Common myeloid progenitor, CD34-positive (primary cell): Measurements from ENCODE around the gene ZNF665.
"Not testable (repeated sequence)": the region's sequence is repeated elsewhere in the genome, so short reads cannot be mapped to it uniquely, and the experiment has no call there.

Source experiments
- CTCF ChIA-PET: fragments of 350-600 bp; sonication (Branson Sonifier 250); formaldehyde crosslinking; loops from one replicate; lab custom pipeline; 2021; ENCODE audit warnings: antibody characterized with exemption; lab: Charles Lee
- POLR2A ChIA-PET: fragments of 350-600 bp; sonication (Branson Sonifier 250); formaldehyde crosslinking; loops from one replicate; lab custom pipeline; 2021; ENCODE audit warnings: antibody characterized with exemption; lab: Charles Lee
- DNase-seq, 3 donors: peaks; one replicate each; pipeline versions ENCODE4 v3.0.0 to v3.0.0-alpha.2; 2013
- H3K27ac ChIP-seq, 2 experiments: 1 replicate in 1 of 2; 2 replicates in 1 of 2; pipeline ENCODE4 v1.7.0; 2013; ENCODE audit warnings: inconsistent platforms in 2 of 2, low read length in 2 of 2, mild to moderate bottlenecking in 2 of 2, low read depth in 1 of 2, moderate library complexity in 1 of 2; ENCODE audit not compliant: severe bottlenecking in 2 of 2, insufficient read depth in 1 of 2, poor library complexity in 1 of 2
- H3K27me3 ChIP-seq, 5 experiments: replicated peaks in 2 of 5; 1 replicate in 3 of 5; 2 replicates in 2 of 5; pipeline versions ENCODE4 v1.6.1 to v1.7.0; 2013; ENCODE audit warnings: low read length in 4 of 5, mild to moderate bottlenecking in 2 of 5, moderate library complexity in 2 of 5, inconsistent platforms in 1 of 5; ENCODE audit not compliant: insufficient read depth in 5 of 5, control insufficient read depth in 4 of 5
- H3K36me3 ChIP-seq, 4 experiments: 1 replicate in 2 of 4; 2 replicates in 2 of 4; pipeline versions ENCODE4 v1.6.1 to v1.7.0; 2013; ENCODE audit warnings: low read length in 3 of 4, control low read depth in 1 of 4, mild to moderate bottlenecking in 1 of 4; ENCODE audit not compliant: control insufficient read depth in 4 of 4, insufficient read depth in 4 of 4
- H3K4me1 ChIP-seq, 4 experiments: 1 replicate in 3 of 4; 2 replicates in 1 of 4; pipeline versions ENCODE4 v1.6.1 to v1.7.1; 2013; ENCODE audit warnings: low read length in 3 of 4, mild to moderate bottlenecking in 3 of 4, control low read depth in 1 of 4, inconsistent platforms in 1 of 4, moderate library complexity in 1 of 4; ENCODE audit not compliant: control insufficient read depth in 4 of 4, insufficient read depth in 4 of 4; ENCODE audit errors: control extremely low read depth in 1 of 4
- H3K4me3 ChIP-seq, 7 experiments: 1 replicate in 4 of 7; 2 replicates in 3 of 7; pipeline versions ENCODE4 v1.5.1 to v1.7.0; 2013; ENCODE audit warnings: mild to moderate bottlenecking in 7 of 7, low read length in 6 of 7, moderate library complexity in 6 of 7, inconsistent platforms in 2 of 7, low read depth in 2 of 7, control low read depth in 1 of 7; ENCODE audit not compliant: insufficient read depth in 4 of 7, control insufficient read depth in 1 of 7; ENCODE audit errors: extremely low read depth in 1 of 7
- H3K9me3 ChIP-seq, 5 experiments: 1 replicate in 4 of 5; 2 replicates in 1 of 5; pipeline versions ENCODE4 v1.6.1 to v1.7.1; 2013; ENCODE audit warnings: low read length in 4 of 5, mild to moderate bottlenecking in 2 of 5, inconsistent platforms in 1 of 5, low read depth in 1 of 5, moderate library complexity in 1 of 5; ENCODE audit not compliant: control insufficient read depth in 4 of 5, insufficient read depth in 2 of 5; ENCODE audit errors: control extremely low read depth in 1 of 5
- WGBS: methylation state at CpG from one replicate; pipeline ENCODE4 v1.1.5; 2013; ENCODE audit not compliant: insufficient coverage; 5-methylcytosine and 5-hydroxymethylcytosine counted together

The ZNF665 gene

GRCh38 chr19:53132141-53132991, 60.8 kb downstream of the ZNF665 start, which contains the start of gene ZNF415:
TSS of gene ZNF415 (minus strand) at chr19:53132910. CDS start at chr19:53122676, 10,234 bp downstream.
- H3K4me1 ChIP-seq = peaks cover 0 to 20% (median 6%) of the 10 kb centered on the region in 4 experiments
- H3K27me3 ChIP-seq = no peaks in the 10 kb centered on the region
- peak within 1 kb of the TSS in 1 of 2 experiments; percentile 32 for H3K27ac ChIP-seq
- CTCF ChIA-PET = no interaction called here
- H3K4me3 ChIP-seq = peak within 1 kb of the TSS; percentile 31 to 89 (median 73)
- POLR2A ChIA-PET = no interaction called here
- peaks cover 0 to 14% (median 9%) of the 10 kb centered on the region in 5 experiments for H3K9me3 ChIP-seq
- peaks cover 0 to 9% (median 0%) of the 10 kb centered on the region in 4 experiments for H3K36me3 ChIP-seq
- WGBS = 0% methylated on average over 44 of the region's 51 CpGs
- DNase-seq = peak; percentile 52 to 74 (median 70)

- ChIA-PET POLR2A (no interaction called here), CTCF (no interaction called here)
- Histone ChIP-seq H3K9me3 (peaks cover 0 to 11% (median 6%) of the 10 kb centered on the region in 5 experiments), H3K36me3 (peaks cover 0 to 9% (median under 1%) of the 10 kb centered on the region in 4 experiments), H3K27ac (peak overlapping the region in 1 of 2 experiments; percentile 32), H3K4me1 (peaks cover 0 to 20% (median 6%) of the 10 kb centered on the region in 4 experiments), H3K27me3 (no peaks in the 10 kb centered on the region), H3K4me3 (peak overlapping the region in 4 of 7 experiments; percentile 64 to 89 (median 76))
- 43% methylated on average over 6 of the region's 6 CpGs for WGBS
- DNase-seq = no peak
Observed at GRCh38 chr19:53131727-53132126, 61.4 kb downstream of the ZNF665 start.

- peaks cover 0 to 20% (median 6%) of the 10 kb centered on the region in 4 experiments for H3K4me1 ChIP-seq
- ChIA-PET CTCF (no interaction called here), POLR2A (no interaction called here)
- no peaks in the 10 kb centered on the region for H3K27me3 ChIP-seq
- H3K9me3 ChIP-seq = peaks cover 0 to 11% (median 6%) of the 10 kb centered on the region in 5 experiments
- 78% methylated on average over 4 of the region's 4 CpGs for WGBS
- H3K36me3 ChIP-seq = peaks cover 0 to 9% (median under 1%) of the 10 kb centered on the region in 4 experiments
- DNase-seq = no peak
- H3K27ac ChIP-seq = no peak overlapping the region
- peak overlapping the region in 1 of 7 experiments; percentile 73 for H3K4me3 ChIP-seq
Observed at GRCh38 chr19:53131085-53131590, 62.0 kb downstream of the ZNF665 start.

- CTCF ChIA-PET = interaction anchor here (0.5 kb wide), 1 partner anchor 200 kb away, joined by 3 read pairs; no protein-coding TSS in a partner anchor
- 100% methylated on average over 6 of the region's 7 CpGs for WGBS
- Histone ChIP-seq H3K4me1 (peaks cover 0 to 20% (median 6%) of the 10 kb centered on the region in 4 experiments), H3K27me3 (no peaks in the 10 kb centered on the region), H3K4me3 (no peak overlapping the region), H3K27ac (no peak overlapping the region), H3K36me3 (peaks cover 0 to 9% (median under 1%) of the 10 kb centered on the region in 4 experiments), H3K9me3 (peaks cover 0 to 9% (median 5%) of the 10 kb centered on the region in 5 experiments)
- no peak for DNase-seq
- POLR2A ChIA-PET = interaction anchor here (0.7 kb wide), 1 partner anchor 25 kb away, joined by 6 read pairs; no protein-coding TSS in a partner anchor
Observed at GRCh38 chr19:53130506-53130905, 62.7 kb downstream of the ZNF665 start.

GRCh38 chr19:53126733-53127526, 66.2 kb downstream of the ZNF665 start:
- DNase-seq, H3K27me3 ChIP-seq, CTCF ChIA-PET, H3K4me1 ChIP-seq, H3K27ac ChIP-seq, POLR2A ChIA-PET, H3K4me3 ChIP-seq: not testable (repeated sequence)
- 100% methylated on average over 5 of the region's 15 CpGs for WGBS
- H3K36me3 ChIP-seq = peaks cover 0 to 16% (median 2%) of the 10 kb centered on the region in 4 experiments
- peaks cover 0 to 17% (median 3%) of the 10 kb centered on the region in 5 experiments for H3K9me3 ChIP-seq

GRCh38 chr19:53123400-53123799, 69.8 kb downstream of the ZNF665 start:
- H3K36me3 ChIP-seq = peaks cover 0 to 15% (median 2%) of the 10 kb centered on the region in 4 experiments
- no peak for DNase-seq
- ChIA-PET CTCF (no interaction called here), POLR2A (no interaction called here)
- no peaks in the 10 kb centered on the region for H3K4me1 ChIP-seq
- 98% methylated on average over 7 of the region's 7 CpGs for WGBS
- no peaks in the 10 kb centered on the region for H3K27me3 ChIP-seq
- H3K4me3 ChIP-seq = no peak overlapping the region
- no peak overlapping the region for H3K27ac ChIP-seq
- peaks cover 0 to 21% (median 7%) of the 10 kb centered on the region in 5 experiments for H3K9me3 ChIP-seq
